Measurements from ENCODE around the gene ACP7.

ACP7 gene

DNA sequence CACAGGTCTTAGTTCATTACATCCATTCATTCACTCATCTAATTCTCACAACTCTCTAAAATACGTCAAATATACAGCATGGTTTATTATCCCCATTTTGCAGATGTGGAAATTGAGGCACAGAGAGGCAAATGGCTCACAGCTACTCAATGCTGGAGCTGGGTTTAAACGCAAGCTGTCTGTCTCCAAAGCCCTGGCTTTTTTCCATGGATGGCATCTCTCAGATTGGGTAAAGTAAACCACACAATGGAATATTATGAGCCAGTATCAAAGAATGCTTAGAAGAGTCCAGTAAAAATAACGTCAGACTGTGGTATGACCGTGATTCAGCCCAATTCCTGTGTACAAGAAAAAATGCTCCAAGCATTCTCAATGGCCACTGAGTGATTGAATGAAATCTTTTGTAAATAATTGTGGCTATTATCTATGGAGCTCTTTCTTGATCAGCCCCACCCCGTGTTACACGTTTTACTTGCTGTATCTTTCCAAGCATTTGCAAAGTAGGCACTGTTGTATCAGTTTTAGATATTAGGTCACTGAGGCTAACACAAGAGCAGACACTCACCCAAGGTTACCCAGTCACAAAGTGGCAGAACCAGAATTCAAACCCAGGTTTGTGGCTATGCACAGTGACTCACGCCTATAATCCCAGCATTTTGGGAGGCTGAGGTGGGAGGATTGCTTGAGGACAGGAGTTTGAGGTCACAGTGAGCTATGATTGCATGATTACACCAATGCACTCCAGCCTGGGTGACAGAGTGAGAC is 5.5 kb upstream of the ACP7 start:
- H3K27ac ChIP-seq, result no peak overlapping the region
- TF ChIP-seq, protein P1, sequence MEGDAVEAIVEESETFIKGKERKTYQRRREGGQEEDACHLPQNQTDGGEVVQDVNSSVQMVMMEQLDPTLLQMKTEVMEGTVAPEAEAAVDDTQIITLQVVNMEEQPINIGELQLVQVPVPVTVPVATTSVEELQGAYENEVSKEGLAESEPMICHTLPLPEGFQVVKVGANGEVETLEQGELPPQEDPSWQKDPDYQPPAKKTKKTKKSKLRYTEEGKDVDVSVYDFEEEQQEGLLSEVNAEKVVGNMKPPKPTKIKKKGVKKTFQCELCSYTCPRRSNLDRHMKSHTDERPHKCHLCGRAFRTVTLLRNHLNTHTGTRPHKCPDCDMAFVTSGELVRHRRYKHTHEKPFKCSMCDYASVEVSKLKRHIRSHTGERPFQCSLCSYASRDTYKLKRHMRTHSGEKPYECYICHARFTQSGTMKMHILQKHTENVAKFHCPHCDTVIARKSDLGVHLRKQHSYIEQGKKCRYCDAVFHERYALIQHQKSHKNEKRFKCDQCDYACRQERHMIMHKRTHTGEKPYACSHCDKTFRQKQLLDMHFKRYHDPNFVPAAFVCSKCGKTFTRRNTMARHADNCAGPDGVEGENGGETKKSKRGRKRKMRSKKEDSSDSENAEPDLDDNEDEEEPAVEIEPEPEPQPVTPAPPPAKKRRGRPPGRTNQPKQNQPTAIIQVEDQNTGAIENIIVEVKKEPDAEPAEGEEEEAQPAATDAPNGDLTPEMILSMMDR (conservative IDR thresholded peaks at IDR 0.05), result no peak

DNA sequence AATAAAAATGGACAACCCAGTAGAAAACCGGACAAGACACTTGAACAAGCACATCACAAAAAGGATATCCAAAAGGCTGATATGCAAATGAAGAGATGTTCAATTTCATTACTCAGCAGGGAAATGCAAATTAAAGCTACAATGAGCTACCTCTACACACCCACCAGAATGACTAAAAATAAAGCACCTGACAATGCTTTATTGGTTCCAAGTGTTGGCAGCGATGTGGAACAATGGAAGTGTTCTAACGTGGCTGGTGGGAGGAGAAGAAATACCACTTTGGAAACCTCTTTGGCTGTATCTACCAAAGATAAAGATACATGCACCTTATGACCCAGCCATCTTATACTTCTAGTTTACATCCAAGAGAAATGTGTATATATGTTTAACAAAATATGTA is 3.7 kb upstream of the ACP7 start:
- TF ChIP-seq, protein P1 (conservative IDR thresholded peaks at IDR 0.05), result no peak
- H3K27ac ChIP-seq, result no peak overlapping the region

DNA sequence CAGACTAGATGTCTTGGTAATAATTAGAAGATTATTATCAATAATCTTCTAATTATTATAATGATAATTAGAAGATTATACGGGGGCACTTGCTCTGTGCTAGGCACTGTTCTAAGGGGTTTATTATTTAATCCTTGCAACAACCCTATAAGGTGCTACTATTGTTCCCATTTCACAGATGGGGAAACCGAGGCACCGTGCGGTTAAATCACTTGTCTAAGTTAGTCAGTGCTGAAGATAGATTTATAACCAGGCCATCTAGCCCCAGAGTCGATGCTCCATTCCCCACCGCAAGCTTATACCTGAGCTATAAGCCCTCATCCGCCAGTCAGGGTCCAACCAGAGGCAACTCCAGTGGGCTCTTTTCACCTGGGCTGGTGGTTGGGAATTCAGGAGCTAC is 2.0 kb upstream of the ACP7 start:
- H3K27ac ChIP-seq, result no peak overlapping the region
- TF ChIP-seq, protein P1 (conservative IDR thresholded peaks at IDR 0.05), result no peak

- TF ChIP-seq, protein P1 (conservative IDR thresholded peaks at IDR 0.05), result no peak
- no peak overlapping the region for H3K27ac ChIP-seq
Observed at GRCh38 chr19:39082745-39083598, 1.2 kb upstream of the ACP7 start.

- no peak overlapping the region for H3K27ac ChIP-seq
- TF ChIP-seq, protein P1 (conservative IDR thresholded peaks at IDR 0.05), result no peak
Observed at GRCh38 chr19:39083599-39083982, 577 bp upstream of the ACP7 start.

GRCh38 chr19:39084732-39085080 is 538 bp downstream of the ACP7 start:
- no peak overlapping the region for H3K27ac ChIP-seq
- TF ChIP-seq, protein P1 (conservative IDR thresholded peaks at IDR 0.05), result no peak

- no peak overlapping the region for H3K27ac ChIP-seq
- TF ChIP-seq, protein P1 (conservative IDR thresholded peaks at IDR 0.05), result no peak
Observed at GRCh38 chr19:39085392-39085791, 1.2 kb downstream of the ACP7 start.
